Sigmoid colon (tissue), 4 donors: ENCODE results near the gene RYR3.

ENCODE experiments used
- POLR2A ChIP-seq, 2 donors: fragments of 450-650 bp; IDR thresholded peaks; one replicate each; pipeline ENCODE4 v1.6.1; 2016; ENCODE audit warnings: antibody characterized with exemption in 2 of 2, mild to moderate bottlenecking in 2 of 2, moderate library complexity in 2 of 2
- POLR2AphosphoS5 ChIP-seq, 4 donors: sonication (generic); formaldehyde crosslinking; IDR thresholded peaks; one replicate each; pipeline ENCODE4 v1.6.1; 2017; ENCODE audit warnings: antibody characterized with exemption in 4 of 4
- TF ChIP-seq, protein P1 (sequence below), 4 experiments: fragments of 450-650 bp in 3 of 4; fragments of 200-600 bp in 1 of 4; IDR thresholded peaks; one replicate each; pipeline ENCODE4 v1.5.1; 2016 to 2019; ENCODE audit warnings: antibody characterized with exemption in 4 of 4, mild to moderate bottlenecking in 3 of 4, moderate library complexity in 2 of 4

DNA sequence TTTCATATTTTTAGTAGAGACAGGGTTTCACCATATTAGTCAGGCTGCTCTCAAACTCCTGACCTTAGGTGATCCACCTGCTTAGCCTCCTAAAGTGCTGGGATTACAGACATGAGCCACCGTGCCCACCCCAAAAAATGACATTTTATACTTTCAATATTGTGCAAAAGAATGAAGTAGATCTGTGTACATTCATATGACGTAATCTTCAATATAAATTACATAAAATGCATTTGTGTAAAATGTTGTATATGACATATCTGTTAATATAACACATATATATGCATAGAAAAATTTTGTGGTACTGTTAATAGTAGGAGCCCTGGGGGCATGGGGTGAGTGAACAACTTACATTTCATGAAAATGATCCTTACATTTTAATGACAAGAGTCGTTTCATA is 71.7 kb downstream of the RYR3 start:
- TF ChIP-seq POLR2AphosphoS5 (IDR thresholded peaks at IDR 0.05) (no peak), POLR2A (IDR thresholded peaks at IDR 0.05) (no peak)
- TF ChIP-seq, protein P1, sequence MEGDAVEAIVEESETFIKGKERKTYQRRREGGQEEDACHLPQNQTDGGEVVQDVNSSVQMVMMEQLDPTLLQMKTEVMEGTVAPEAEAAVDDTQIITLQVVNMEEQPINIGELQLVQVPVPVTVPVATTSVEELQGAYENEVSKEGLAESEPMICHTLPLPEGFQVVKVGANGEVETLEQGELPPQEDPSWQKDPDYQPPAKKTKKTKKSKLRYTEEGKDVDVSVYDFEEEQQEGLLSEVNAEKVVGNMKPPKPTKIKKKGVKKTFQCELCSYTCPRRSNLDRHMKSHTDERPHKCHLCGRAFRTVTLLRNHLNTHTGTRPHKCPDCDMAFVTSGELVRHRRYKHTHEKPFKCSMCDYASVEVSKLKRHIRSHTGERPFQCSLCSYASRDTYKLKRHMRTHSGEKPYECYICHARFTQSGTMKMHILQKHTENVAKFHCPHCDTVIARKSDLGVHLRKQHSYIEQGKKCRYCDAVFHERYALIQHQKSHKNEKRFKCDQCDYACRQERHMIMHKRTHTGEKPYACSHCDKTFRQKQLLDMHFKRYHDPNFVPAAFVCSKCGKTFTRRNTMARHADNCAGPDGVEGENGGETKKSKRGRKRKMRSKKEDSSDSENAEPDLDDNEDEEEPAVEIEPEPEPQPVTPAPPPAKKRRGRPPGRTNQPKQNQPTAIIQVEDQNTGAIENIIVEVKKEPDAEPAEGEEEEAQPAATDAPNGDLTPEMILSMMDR (IDR thresholded peaks at IDR 0.05) = no peak
